Activated B cell treated with CpG ODN at 0.5 μM for 24 hours (primary cell): ENCODE measurements around the gene ACSS3. TPM values are rescaled to one million over a fixed set of nuclear protein-coding genes. Genes with fewer than 3 reads are reported as not detected.

Experiments used
- ATAC-seq: fragments of 200-7000 bp; cut with Tn5 transposase; one replicate; pipeline ENCODE4 v1.10.0; 2021; ENCODE audit warnings: low read depth, mild to moderate bottlenecking, moderate library complexity
- CTCF ChIA-PET: fragments of 350-600 bp; sonication (Branson Sonifier 250); formaldehyde crosslinking; loops from one replicate; lab custom pipeline; 2021; ENCODE audit warnings: antibody characterized with exemption; lab: Charles Lee
- POLR2A ChIA-PET: fragments of 350-600 bp; sonication (Branson Sonifier 250); formaldehyde crosslinking; loops from one replicate; lab custom pipeline; 2021; ENCODE audit warnings: antibody characterized with exemption; lab: Charles Lee
- DNase-seq: peaks from one replicate; pipeline ENCODE4 v3.0.0; 2022
- H3K27ac Mint-ChIP-seq: one replicate; pipeline ENCODE4 v1.8.0; 2020; ENCODE audit warnings: mixed read lengths
- H3K27me3 Mint-ChIP-seq: one replicate; pipeline ENCODE4 v1.8.0; 2021; ENCODE audit warnings: mixed read lengths
- H3K36me3 Mint-ChIP-seq: one replicate; pipeline ENCODE4 v1.8.0; 2021; ENCODE audit warnings: low read depth, mixed read lengths
- H3K4me1 Mint-ChIP-seq: one replicate; pipeline ENCODE4 v1.8.0; 2021; ENCODE audit warnings: mixed read lengths
- H3K4me3 Mint-ChIP-seq: one replicate; pipeline ENCODE4 v1.8.0; 2020; ENCODE audit warnings: mild to moderate bottlenecking, mixed read lengths
- H3K9me3 Mint-ChIP-seq: one replicate; pipeline ENCODE4 v1.8.0; 2020; ENCODE audit warnings: mixed read lengths
- intact Hi-C: fragments of 100-400 bp; cut with micrococcal nuclease; formaldehyde crosslinking; loops from one replicate; pipeline ENCODE4 v1.15.1; 2024
- total RNA-seq: library from RNA; stranded (reverse); gene quantifications from 2 replicates; pipeline ENCODE4 v1.2.3, GENCODE V29; 2022
- TF ChIP-seq, protein P1 (sequence below): fragments of 200-600 bp; IDR thresholded peaks from one replicate; pipeline ENCODE4 v1.8.0; 2022; ENCODE audit warnings: antibody characterized with exemption, mild to moderate bottlenecking

The ACSS3 gene
- total RNA-seq, 1 donor from 2014 or later = not detected

DNA sequence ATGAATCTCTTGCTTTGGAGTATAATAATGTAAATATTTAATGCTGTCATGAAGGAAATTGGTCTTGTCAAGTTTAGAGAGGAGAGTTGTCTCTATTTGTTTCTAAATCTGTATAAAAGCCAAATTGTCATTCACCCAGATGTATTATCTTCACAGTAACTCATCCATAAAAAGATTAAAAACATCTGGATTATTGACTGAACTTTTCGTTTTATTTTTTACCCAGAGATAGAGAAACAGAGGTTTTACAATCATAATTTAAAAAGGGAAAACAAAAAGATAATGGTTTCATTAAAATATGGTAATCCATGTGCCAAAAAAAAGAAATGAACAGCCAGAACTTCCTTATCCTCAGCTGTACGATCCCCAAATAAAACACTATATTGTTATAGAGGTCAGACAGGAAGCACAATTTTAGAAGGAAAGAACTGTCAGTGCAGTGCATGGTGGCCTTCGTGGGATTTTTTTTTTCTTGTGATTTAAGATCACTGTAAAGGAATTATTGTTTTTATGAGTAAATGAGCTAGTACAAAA, 125.9 kb downstream of the ACSS3 start:
- CTCF ChIA-PET = no interaction called here
- H3K4me1 Mint-ChIP-seq = no peaks in the 10 kb centered on the region
- H3K36me3 Mint-ChIP-seq = no peaks in the 10 kb centered on the region

DNA sequence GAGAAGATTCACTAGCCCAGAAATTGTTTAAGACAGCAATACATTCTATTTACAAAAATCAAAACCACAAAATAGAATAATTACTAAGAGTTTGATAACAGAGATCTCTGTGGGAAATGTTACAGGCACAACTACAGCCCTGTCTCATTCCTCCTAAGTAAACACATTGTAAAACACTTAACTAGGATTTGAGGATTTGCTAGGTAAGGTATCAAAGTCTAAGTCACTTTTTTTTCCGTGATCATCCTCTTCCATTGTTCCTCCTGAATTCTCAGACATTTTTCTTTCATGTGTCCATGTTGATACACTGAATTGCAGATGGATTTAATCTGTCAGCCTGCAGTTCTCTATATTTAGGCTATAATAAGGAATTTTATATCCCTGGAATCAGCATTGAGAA, 127.5 kb downstream of the ACSS3 start:
- Mint-ChIP-seq H3K4me3 (no peak overlapping the region), H3K4me1 (no peaks in the 10 kb centered on the region), H3K27ac (no peak overlapping the region), H3K27me3 (no peaks in the 10 kb centered on the region), H3K9me3 (no peaks in the 10 kb centered on the region), H3K36me3 (no peaks in the 10 kb centered on the region)
- DNase-seq (no peak), ATAC-seq (no peak)
- ChIA-PET CTCF (no interaction called here), POLR2A (no interaction called here)
- TF ChIP-seq, protein P1, sequence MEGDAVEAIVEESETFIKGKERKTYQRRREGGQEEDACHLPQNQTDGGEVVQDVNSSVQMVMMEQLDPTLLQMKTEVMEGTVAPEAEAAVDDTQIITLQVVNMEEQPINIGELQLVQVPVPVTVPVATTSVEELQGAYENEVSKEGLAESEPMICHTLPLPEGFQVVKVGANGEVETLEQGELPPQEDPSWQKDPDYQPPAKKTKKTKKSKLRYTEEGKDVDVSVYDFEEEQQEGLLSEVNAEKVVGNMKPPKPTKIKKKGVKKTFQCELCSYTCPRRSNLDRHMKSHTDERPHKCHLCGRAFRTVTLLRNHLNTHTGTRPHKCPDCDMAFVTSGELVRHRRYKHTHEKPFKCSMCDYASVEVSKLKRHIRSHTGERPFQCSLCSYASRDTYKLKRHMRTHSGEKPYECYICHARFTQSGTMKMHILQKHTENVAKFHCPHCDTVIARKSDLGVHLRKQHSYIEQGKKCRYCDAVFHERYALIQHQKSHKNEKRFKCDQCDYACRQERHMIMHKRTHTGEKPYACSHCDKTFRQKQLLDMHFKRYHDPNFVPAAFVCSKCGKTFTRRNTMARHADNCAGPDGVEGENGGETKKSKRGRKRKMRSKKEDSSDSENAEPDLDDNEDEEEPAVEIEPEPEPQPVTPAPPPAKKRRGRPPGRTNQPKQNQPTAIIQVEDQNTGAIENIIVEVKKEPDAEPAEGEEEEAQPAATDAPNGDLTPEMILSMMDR = no peak
- intact Hi-C loops = no loop called here

More for the DNA sequence above, 125.9 kb downstream of the ACSS3 start:
- DNase-seq = no peak
- Mint-ChIP-seq H3K4me3 (no peak overlapping the region), H3K27ac (no peak overlapping the region), H3K27me3 (no peaks in the 10 kb centered on the region), H3K9me3 (no peaks in the 10 kb centered on the region)
- TF ChIP-seq, protein P1 = no peak
- no peak for ATAC-seq
- POLR2A ChIA-PET = no interaction called here
- intact Hi-C loops = no loop called here

DNA sequence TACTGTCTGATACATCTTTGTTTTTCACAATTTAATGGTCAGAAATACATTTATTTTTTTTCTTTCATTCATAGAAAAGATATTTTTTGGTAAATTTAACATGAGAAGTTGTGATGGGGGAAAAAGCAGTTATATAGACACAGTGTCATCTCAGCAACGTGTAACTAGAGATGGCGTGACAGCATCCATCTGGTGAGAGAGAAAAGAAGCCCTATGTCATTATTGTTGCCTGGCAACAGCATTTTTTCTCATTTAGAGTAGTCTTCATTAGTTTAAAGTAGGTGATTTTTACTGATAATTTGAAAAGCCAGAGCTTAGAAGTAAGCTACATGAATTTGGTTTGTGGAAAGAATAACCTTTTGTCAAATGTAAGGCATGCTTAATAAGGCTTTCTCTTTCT, 128.6 kb downstream of the ACSS3 start:
- ChIA-PET POLR2A (no interaction called here), CTCF (no interaction called here)
- H3K27ac Mint-ChIP-seq = no peak overlapping the region
- H3K27me3 Mint-ChIP-seq = no peaks in the 10 kb centered on the region
- intact Hi-C loops = no loop called here
- ATAC-seq (no peak), DNase-seq (no peak)
- H3K4me1 Mint-ChIP-seq = no peaks in the 10 kb centered on the region
- no peaks in the 10 kb centered on the region for H3K36me3 Mint-ChIP-seq
- TF ChIP-seq, protein P1 = no peak
- H3K4me3 Mint-ChIP-seq = no peak overlapping the region
- H3K9me3 Mint-ChIP-seq = no peaks in the 10 kb centered on the region

DNA sequence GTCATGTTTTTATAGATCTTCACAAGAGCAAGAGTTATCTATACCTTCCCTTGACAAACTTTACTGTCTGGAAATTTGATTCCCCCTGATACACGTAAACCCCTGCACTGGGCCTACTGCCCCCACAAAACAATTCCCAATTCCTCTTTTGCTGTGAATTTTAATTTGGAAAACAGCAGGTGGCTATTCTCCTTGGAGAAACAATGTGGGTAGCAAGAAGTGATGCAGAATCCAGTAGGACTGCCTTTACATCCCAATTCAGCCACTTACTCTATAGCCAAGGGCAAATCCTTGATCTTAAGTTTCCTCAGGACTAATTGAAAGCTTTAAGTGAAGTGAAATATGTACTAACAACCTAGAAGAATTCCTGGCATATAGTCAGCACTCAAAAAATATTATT, 129.3 kb downstream of the ACSS3 start:
- no peaks in the 10 kb centered on the region for H3K36me3 Mint-ChIP-seq
- POLR2A ChIA-PET = no interaction called here
- no peak for DNase-seq
- no peak overlapping the region for H3K27ac Mint-ChIP-seq
- TF ChIP-seq, protein P1 = no peak
- H3K4me1 Mint-ChIP-seq = no peaks in the 10 kb centered on the region
- intact Hi-C loops = no loop called here
- H3K4me3 Mint-ChIP-seq = no peak overlapping the region
- H3K27me3 Mint-ChIP-seq = no peaks in the 10 kb centered on the region
- H3K9me3 Mint-ChIP-seq = no peaks in the 10 kb centered on the region
- CTCF ChIA-PET = no interaction called here
- no peak for ATAC-seq

DNA sequence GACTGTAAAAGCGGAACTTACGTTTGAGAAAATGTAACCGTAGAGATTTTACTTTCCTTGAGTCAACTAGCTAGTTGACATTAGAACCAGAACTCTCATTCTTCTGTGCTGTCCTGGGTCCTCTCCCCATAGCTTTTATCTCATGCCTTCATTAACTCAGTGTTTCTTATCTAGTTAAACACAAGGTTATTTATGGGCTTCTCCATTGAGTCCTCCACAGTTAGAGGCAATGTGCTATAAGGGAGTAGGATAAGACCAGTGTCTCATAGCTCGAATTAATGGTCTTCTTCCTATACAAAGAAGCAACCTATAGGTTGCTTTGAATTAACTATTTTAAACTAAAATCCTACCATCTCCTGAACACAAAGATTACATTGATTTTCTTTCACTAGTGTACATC, 129.8 kb downstream of the ACSS3 start:
- CTCF ChIA-PET = no interaction called here
- POLR2A ChIA-PET = no interaction called here
- DNase-seq = no peak
- Mint-ChIP-seq H3K4me1 (no peaks in the 10 kb centered on the region), H3K36me3 (no peaks in the 10 kb centered on the region), H3K9me3 (no peaks in the 10 kb centered on the region), H3K4me3 (no peak overlapping the region), H3K27ac (no peak overlapping the region), H3K27me3 (no peaks in the 10 kb centered on the region)
- ATAC-seq = no peak
- intact Hi-C loops = no loop called here
- TF ChIP-seq, protein P1 = no peak
